Measurements from ENCODE around the gene ARHGAP25.

- TF ChIP-seq POLR2AphosphoS5 (IDR thresholded peaks at IDR 0.05) = no peak
- TF ChIP-seq POLR2A (IDR thresholded peaks at IDR 0.05; ENCODE audit: low read depth) = no peak
These were observed 120.9 kb downstream of the ARHGAP25 start for GRCh38 chr2:68855550-68855949.

All from esophagus muscularis mucosa (tissue), 2 donors.